IPS-15b (cell line): ENCODE measurements around the gene OR1G1.
"Not testable (repeated sequence)": the region's sequence is repeated elsewhere in the genome, so short reads cannot be mapped to it uniquely, and the experiment has no call there.

Experiments
- H3K27me3 ChIP-seq: one replicate; pipeline ENCODE4 v1.6.1; 2013; ENCODE audit warnings: low read length; ENCODE audit not compliant: control insufficient read depth, insufficient read depth
- H3K36me3 ChIP-seq: one replicate; pipeline ENCODE4 v1.6.1; 2013; ENCODE audit warnings: low read length; ENCODE audit not compliant: control insufficient read depth, insufficient read depth
- H3K4me1 ChIP-seq: one replicate; pipeline ENCODE4 v1.6.1; 2013; ENCODE audit warnings: mild to moderate bottlenecking, low read length; ENCODE audit not compliant: control insufficient read depth, insufficient read depth
- H3K4me3 ChIP-seq: one replicate; pipeline ENCODE4 v1.5.1; 2013; ENCODE audit warnings: low read depth, low read length
- H3K9ac ChIP-seq: one replicate; pipeline ENCODE4 v1.6.1; 2013; ENCODE audit warnings: low read depth, mild to moderate bottlenecking, low read length
- H3K9me3 ChIP-seq: one replicate; pipeline ENCODE4 v1.6.1; 2013; ENCODE audit warnings: mild to moderate bottlenecking, low read length; ENCODE audit not compliant: control insufficient read depth, insufficient read depth

Gene OR1G1

GRCh38 chr17:3127451-3127850 lies at the start of gene OR1G1:
Gene OR1G1 (minus strand): TSS chr17:3127551. CDS start chr17:3127551, 0 bp downstream.
- Histone ChIP-seq H3K9me3 (no peaks in the 10 kb centered on the region), H3K4me1 (no peaks in the 10 kb centered on the region), H3K27me3 (no peaks in the 10 kb centered on the region), H3K9ac (no peak within 1 kb of the TSS), H3K36me3 (no peaks in the 10 kb centered on the region), H3K4me3 (no peak within 1 kb of the TSS)

GRCh38 chr17:3167574-3167973 lies 40.2 kb upstream of the OR1G1 start:
- no peaks in the 10 kb centered on the region for H3K36me3 ChIP-seq
- H3K4me3 ChIP-seq, result no peak overlapping the region
- H3K27me3 ChIP-seq, result no peaks in the 10 kb centered on the region
- H3K4me1 ChIP-seq, result no peaks in the 10 kb centered on the region
- H3K9me3 ChIP-seq, result no peaks in the 10 kb centered on the region
- H3K9ac ChIP-seq, result no peak overlapping the region

- Histone ChIP-seq H3K36me3 (no peaks in the 10 kb centered on the region), H3K9ac (no peak overlapping the region), H3K4me3 (no peak overlapping the region), H3K27me3 (no peaks in the 10 kb centered on the region), H3K4me1 (no peaks in the 10 kb centered on the region), H3K9me3 (peaks cover 3% of the 10 kb centered on the region)
Observed at GRCh38 chr17:3157218-3157617, 29.9 kb upstream of the OR1G1 start.

- not testable (repeated sequence) for H3K9ac ChIP-seq, H3K27me3 ChIP-seq, H3K4me1 ChIP-seq, H3K36me3 ChIP-seq, H3K9me3 ChIP-seq, H3K4me3 ChIP-seq
Observed at GRCh38 chr17:3137494-3137893, 10.1 kb upstream of the OR1G1 start.

- H3K4me3 ChIP-seq, result no peak within 1 kb of the TSS
- H3K4me1 ChIP-seq, result no peaks in the 10 kb centered on the region
- H3K9ac ChIP-seq, result no peak within 1 kb of the TSS
- no peaks in the 10 kb centered on the region for H3K27me3 ChIP-seq
- peaks cover 5% of the 10 kb centered on the region for H3K9me3 ChIP-seq
- H3K36me3 ChIP-seq, result no peaks in the 10 kb centered on the region
Observed at GRCh38 chr17:3104322-3104721, 23.0 kb downstream of the OR1G1 start, which contains the start of gene OR1D2. Gene OR1D2 (minus strand): TSS chr17:3104422. CDS start chr17:3092996, 11,426 bp downstream.
